K562 (cell line): ENCODE measurements around the gene CRIP1. TPM values are rescaled to one million over a fixed set of nuclear protein-coding genes. Genes with fewer than 3 reads are reported as not detected.

Experiments used
- ATAC-seq: fragments of 200-7000 bp; cut with Tn5 transposase; 3 replicates; pipeline ENCODE4 v1.9.1; 2020; ENCODE audit warnings: moderate library complexity
- BruUV-seq: library from RNA; stranded (reverse); fragments of 400-500 nt; replicated peaks from 2 replicates; lab custom pipeline; 2021; lab: Mats Ljungman, UMichigan
- CTCF ChIA-PET: fragments of 300-600 bp; formaldehyde crosslinking; extraction: SDS; loops from one replicate; lab custom pipeline; 2021; ENCODE audit warnings: low intra/inter-chr PET ratio; lab: Yijun Ruan, JAX
- POLR2A ChIA-PET: fragments of 300-600, 350-650 bp; sonication (Branson Sonifier 250); formaldehyde crosslinking; extraction: SDS; loops from one replicate; lab custom pipeline; 2021; ENCODE audit warnings: antibody characterized with exemption, inconsistent platforms; lab: Yijun Ruan, JAX
- DNase-seq, 4 experiments: peaks; one replicate each; pipeline versions ENCODE4 v3.0.0 to v3.0.0-alpha.2; 2011 to 2018; ENCODE audit warnings: low spot score in 3 of 4, mixed read lengths in 3 of 4; ENCODE audit errors: extremely low read depth in 1 of 4
- FAIRE-seq: peaks from 2 replicates; lab custom pipeline; 2011; peaks lifted over from hg19 to GRCh38; lab: Jason Lieb, UNC
- H2AFZ ChIP-seq: 2 replicates; pipeline ENCODE4 v1.6.0; 2011; ENCODE audit warnings: low read depth, low read length, control low read depth, inconsistent platforms
- H3K27ac ChIP-seq: fragments of 200-600 bp; 3 replicates; pipeline ENCODE4 v1.8.0; 2011; ENCODE audit warnings: low read depth, mild to moderate bottlenecking, control low read depth, inconsistent platforms, low read length, moderate library complexity, mixed read lengths; ENCODE audit errors: extremely low read depth
- H3K27me3 ChIP-seq, 2 experiments: fragments of 300-600 bp in 1 of 2; 2 replicates in 1 of 2; 3 replicates in 1 of 2; pipeline versions ENCODE4 v1.6.0 to v1.8.0; 2011; ENCODE audit warnings: inconsistent platforms in 2 of 2, low read length in 2 of 2, mild to moderate bottlenecking in 1 of 2, mixed read lengths in 1 of 2, moderate library complexity in 1 of 2; ENCODE audit not compliant: control insufficient read depth in 2 of 2, insufficient read depth in 2 of 2
- H3K36me3 ChIP-seq: fragments of 300-600 bp; 3 replicates; pipeline ENCODE4 v1.8.0; 2011; ENCODE audit warnings: mild to moderate bottlenecking, low read length, inconsistent platforms; ENCODE audit not compliant: control insufficient read depth, insufficient read depth
- H3K4me1 ChIP-seq, 2 experiments: fragments of 200-600 bp in 1 of 2; replicated peaks in 1 of 2; 2 replicates in 1 of 2; 3 replicates in 1 of 2; pipeline versions ENCODE4 v1.5.1 to v1.8.0; 2011; ENCODE audit warnings: inconsistent platforms in 2 of 2, low read length in 2 of 2, mild to moderate bottlenecking in 1 of 2, mixed read lengths in 1 of 2, moderate library complexity in 1 of 2; ENCODE audit not compliant: control insufficient read depth in 2 of 2, insufficient read depth in 2 of 2
- H3K4me2 ChIP-seq: 2 replicates; pipeline ENCODE4 v1.6.1; 2011; ENCODE audit warnings: low read length, control low read depth, inconsistent platforms, mixed read lengths; ENCODE audit not compliant: insufficient read depth
- H3K4me3 ChIP-seq: fragments of 200-600 bp; sonication (generic), shearing (Covaris generic); 2 replicates; pipeline ENCODE4 v1.5.1; 2016; ENCODE audit warnings: control low read depth, inconsistent platforms
- H3K79me2 ChIP-seq: fragments of 200-600 bp; 3 replicates; pipeline ENCODE4 v1.8.0; 2011; ENCODE audit warnings: low read length, inconsistent platforms; ENCODE audit not compliant: control insufficient read depth, insufficient read depth
- H3K9ac ChIP-seq, 2 experiments: 2 replicates each; pipeline versions ENCODE4 v1.6.0 to v1.6.1; 2011; ENCODE audit warnings: low read depth in 2 of 2, low read length in 2 of 2, control low read depth in 1 of 2, inconsistent platforms in 1 of 2, mild to moderate bottlenecking in 1 of 2, mixed read lengths in 1 of 2; ENCODE audit not compliant: insufficient read depth in 1 of 2
- H3K9me1 ChIP-seq: one replicate; pipeline ENCODE4 v1.6.0; 2011; ENCODE audit warnings: inconsistent platforms, mild to moderate bottlenecking, low read length, moderate library complexity; ENCODE audit not compliant: control insufficient read depth, insufficient read depth
- H3K9me3 ChIP-seq: replicated peaks from 2 replicates; pipeline ENCODE4 v1.5.1; 2011; ENCODE audit warnings: low read depth, low read length, inconsistent platforms; ENCODE audit not compliant: control insufficient read depth, insufficient read depth
- H4K20me1 ChIP-seq: replicated peaks from 2 replicates; pipeline ENCODE4 v1.6.1; 2011; ENCODE audit warnings: low read length, inconsistent platforms, mixed read lengths; ENCODE audit not compliant: control insufficient read depth, insufficient read depth
- CBX5 ChIP-seq: IDR thresholded peaks from 2 replicates; pipeline ENCODE4 v1.6.1; 2014; ENCODE audit warnings: low read depth, borderline replicate concordance
- CREBBP ChIP-seq: IDR thresholded peaks from one replicate; pipeline ENCODE4 v1.6.1; 2012; ENCODE audit warnings: low read depth, mild to moderate bottlenecking, control low read depth, inconsistent platforms, low read length
- DIDO1 ChIP-seq: fragments of 450-650 bp; IDR thresholded peaks from 2 replicates; pipeline ENCODE4 v1.6.1; 2016; ENCODE audit warnings: low read depth, missing biosample characterization, missing genetic modification characterization
- NKRF ChIP-seq: fragments of 450-650 bp; IDR thresholded peaks from 2 replicates; pipeline ENCODE4 v1.6.1; 2016; ENCODE audit warnings: borderline replicate concordance
- ZBTB43 ChIP-seq: sonication (generic); formaldehyde crosslinking; IDR thresholded peaks from 2 replicates; pipeline ENCODE4 v1.8.0; 2023; ENCODE audit warnings: mild to moderate bottlenecking, missing genetic modification reagents
- ZFP91 ChIP-seq: sonication (generic); formaldehyde crosslinking; IDR thresholded peaks from 2 replicates; pipeline ENCODE4 v1.8.0; 2022; ENCODE audit warnings: mild to moderate bottlenecking, missing genetic modification reagents
- WGBS: fragments of 100-300 bp; shearing (Covaris generic); methylation state at CpG from one replicate; pipeline ENCODE4 v1.1.6; 2016; ENCODE audit warnings: low coverage, mixed read lengths; ENCODE audit not compliant: insufficient coverage; ENCODE audit errors: missing lambda C conversion rate; 5-methylcytosine and 5-hydroxymethylcytosine counted together
- in situ Hi-C: fragments of 300-500 bp; cut with MboI; formaldehyde crosslinking; loops from 4 replicates; pipeline ENCODE4 v1.15.0; 2018; ENCODE audit warnings: inconsistent platforms, mixed read lengths
- intact Hi-C: fragments of 100-400 bp; cut with micrococcal nuclease; formaldehyde crosslinking; loops from 2 replicates; pipeline ENCODE4 v1.14.2; 2022
- polyA plus RNA-seq, 8 experiments: library from polyadenylated mRNA; depleted of rRNA in 4 of 8; stranded (reverse) in 5 of 8; unstranded in 3 of 8; fragments of >200 nt; fragmentation: Nextera tagmentation in 2 of 8; fragmentation: Illumina TruSeq in 1 of 8; extraction: Ambion mirVana in 2 of 8; extraction: Trizol in 1 of 8; gene quantifications; 2 replicates each; pipeline versions ENCODE4 v1.2.1 to v1.2.3, GENCODE V29; 2011 to 2014; ENCODE audit warnings: inconsistent platforms in 1 of 8, missing spikeins in 1 of 8
- total RNA-seq, 7 experiments: library from RNA; depleted of rRNA in 6 of 7; stranded (reverse); fragments of >200 nt in 6 of 7; fragmentation: Illumina TruSeq in 2 of 7; extraction: Trizol in 2 of 7; gene quantifications; 2 replicates each; pipeline versions ENCODE4 v1.2.1 to v1.2.3, GENCODE V29; 2011 to 2021; ENCODE audit warnings: low replicate concordance in 1 of 7
- TF ChIP-seq, protein P1 (sequence below), 2 experiments: IDR thresholded peaks; 2 replicates each; pipeline ENCODE4 v1.6.1; 2011; ENCODE audit warnings: borderline replicate concordance in 1 of 2, control low read depth in 1 of 2, low read depth in 1 of 2, low read length in 1 of 2, mild to moderate bottlenecking in 1 of 2, mixed read lengths in 1 of 2, moderate library complexity in 1 of 2; ENCODE audit not compliant: insufficient read depth in 1 of 2, insufficient read length in 1 of 2, poor library complexity in 1 of 2, severe bottlenecking in 1 of 2; ENCODE audit errors: extremely low read depth in 1 of 2

Gene CRIP1
- total and polyA plus RNA-seq, 9 of the 15 experiments (the other 6 are each of a cell fraction or from before 2014, with no cell fraction given): 0.11 to 0.58 (median 0.14) TPM; not detected in 6

DNA sequence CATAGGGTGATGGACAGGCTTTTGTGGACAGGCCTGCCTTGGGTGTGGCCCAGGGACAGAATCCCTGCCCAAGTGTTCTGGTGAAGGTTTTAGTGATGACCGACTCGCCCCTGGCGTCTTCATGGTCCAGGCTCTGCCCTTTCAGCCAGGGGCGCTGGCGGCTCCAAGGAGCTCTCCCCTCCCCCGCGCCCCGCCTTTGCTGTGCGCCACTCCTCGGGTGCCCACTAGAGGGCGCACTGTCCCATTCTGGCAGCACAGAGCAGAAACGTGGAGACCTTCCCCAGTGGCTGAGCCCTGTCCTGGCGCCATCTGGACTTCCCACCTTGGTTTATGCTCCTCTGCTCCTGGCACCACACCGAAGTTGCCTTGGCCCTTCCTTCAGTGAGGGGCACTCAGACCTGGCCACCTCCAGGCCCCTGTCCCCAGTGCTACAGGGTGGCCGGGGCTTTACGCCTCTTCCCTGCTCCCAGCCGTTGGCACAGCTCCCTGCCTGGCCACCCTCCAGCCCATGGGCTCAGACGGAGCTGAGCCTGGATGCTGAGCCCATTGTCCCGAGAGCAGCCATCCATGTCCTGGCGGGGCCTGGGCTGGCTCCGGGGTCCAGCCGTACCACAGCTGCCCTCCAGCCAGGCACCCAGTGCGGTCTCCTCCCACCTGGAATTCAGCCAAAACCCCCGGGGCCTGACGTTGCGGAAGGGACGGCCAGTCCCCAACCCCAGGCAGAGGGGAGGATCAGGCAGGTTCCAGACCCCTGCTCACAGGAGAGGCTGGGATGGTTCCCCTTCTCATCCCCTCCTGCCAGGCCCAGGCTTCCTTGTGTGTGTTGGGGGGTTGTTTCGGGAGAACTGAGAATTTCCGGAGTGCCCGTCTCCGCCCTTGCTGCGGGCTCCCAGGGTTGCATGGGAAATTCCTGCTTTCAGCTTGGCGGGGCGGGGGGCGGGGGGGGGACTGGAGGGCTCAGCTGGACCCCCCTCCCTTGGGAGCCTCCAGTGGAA, 5.6 kb upstream of the CRIP1 start:
- no peaks in the 10 kb centered on the region; the same call in 1 of the 2 replicates for H4K20me1 ChIP-seq
- H3K4me1 ChIP-seq: peaks cover 12 to 91% of the 10 kb centered on the region in 2 experiments
- H2AFZ ChIP-seq: peak overlapping the region; percentile 97
- no TSS peak for BruUV-seq
- H3K79me2 ChIP-seq: no peaks in the 10 kb centered on the region
- no peaks in the 10 kb centered on the region for H3K36me3 ChIP-seq
- no peaks in the 10 kb centered on the region; a peak in 1 of 5 replicates for H3K27me3 ChIP-seq
- peak overlapping the region; percentile 90 for H3K4me2 ChIP-seq
- H3K9ac ChIP-seq: peak overlapping the region; percentile 83 to 91
- ChIA-PET POLR2A (interaction anchor here (0.7 to 2.4 kb wide), 4 partner anchors 9 to 180 kb away, joined by 3 to 12 read pairs (median 6); partner anchors contain the start of gene BRF1), CTCF (interaction anchor here (1.1 to 1.5 kb wide), 2 partner anchors 9 to 47 kb away, joined by 3 to 4 read pairs; partner anchors contain the start of gene TEDC1)
- peak; percentile 90 for ATAC-seq
- no peaks in the 10 kb centered on the region for H3K9me3 ChIP-seq
- peak; percentile 65 to 89 (median 78) for DNase-seq
- no peaks in the 10 kb centered on the region for H3K9me1 ChIP-seq
- H3K4me3 ChIP-seq: peak overlapping the region; percentile 32
- peak; percentile 83 for FAIRE-seq
- intact Hi-C loops (no loop called here), in situ Hi-C loops (no loop called here)
- WGBS: 6% methylated on average over 17 of the region's 35 CpGs
- H3K27ac ChIP-seq: peak overlapping the region; percentile 89
- TF ChIP-seq, protein P1, sequence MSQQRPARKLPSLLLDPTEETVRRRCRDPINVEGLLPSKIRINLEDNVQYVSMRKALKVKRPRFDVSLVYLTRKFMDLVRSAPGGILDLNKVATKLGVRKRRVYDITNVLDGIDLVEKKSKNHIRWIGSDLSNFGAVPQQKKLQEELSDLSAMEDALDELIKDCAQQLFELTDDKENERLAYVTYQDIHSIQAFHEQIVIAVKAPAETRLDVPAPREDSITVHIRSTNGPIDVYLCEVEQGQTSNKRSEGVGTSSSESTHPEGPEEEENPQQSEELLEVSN (IDR thresholded peaks at IDR 0.05; ENCODE audit: borderline replicate concordance in 1 of 2, extremely low read depth in 1 of 2, insufficient read depth in 1 of 2, insufficient read length in 1 of 2, low read depth in 1 of 2, low read length in 1 of 2, poor library complexity in 1 of 2, severe bottlenecking in 1 of 2): peak; percentile 32 to 61
- TF ChIP-seq NKRF: 0 out of 2 replicates have a peak, but pooled peaks have one; percentile 22
- TF ChIP-seq ZBTB43 (CRISPR knock-in tag): 0 out of 2 replicates have a peak, but pooled peaks have one; percentile 82
- no peak for TF ChIP-seq DIDO1 (tag)
- no peak for TF ChIP-seq CREBBP
- TF ChIP-seq CBX5: peak; percentile 78; the same call in 1 of the 2 replicates
- TF ChIP-seq ZFP91 (CRISPR knock-in tag): peak; percentile 31; the same call in 1 of the 2 replicates
